ENCODE results near the gene LYAR. TPM values are rescaled to one million over a fixed set of nuclear protein-coding genes. Genes with fewer than 3 reads are reported as not detected.

Gene LYAR
- total RNA-seq, 2 donors from 2014 or later = 9.0 to 19.1 TPM

GRCh38 chr4:4328840-4329239 is 38.9 kb upstream of the LYAR start:
- Histone ChIP-seq H3K4me3 (no peak overlapping the region), H3K27ac (no peak overlapping the region), H3K27me3 (replicated peaks; ENCODE audit: insufficient read depth) (no peaks in the 10 kb centered on the region), H3K9me3 (no peaks in the 10 kb centered on the region), H3K4me1 (replicated peaks) (no peaks in the 10 kb centered on the region), H3K36me3 (no peaks in the 10 kb centered on the region)
- intact Hi-C loops (cut with DNase I) = no loop called here
- 89% methylated on average over 4 of the region's 4 CpGs for WGBS
- TF ChIP-seq CTCF (IDR thresholded peaks at IDR 0.05) = no peak
- TF ChIP-seq POLR2AphosphoS5 (IDR thresholded peaks at IDR 0.05) = no peak
- no peak for TF ChIP-seq POLR2A (IDR thresholded peaks at IDR 0.05)
- DNase-seq (ENCODE audit: low spot score) = no peak

- intact Hi-C loops (cut with DNase I) = no loop called here
- H3K27ac ChIP-seq = no peak overlapping the region
- no peak overlapping the region for H3K4me3 ChIP-seq
- 96% methylated on average over 1 of the region's 1 CpG for WGBS
- H3K36me3 ChIP-seq = no peaks in the 10 kb centered on the region
- no peaks in the 10 kb centered on the region for H3K27me3 ChIP-seq (replicated peaks; ENCODE audit: insufficient read depth)
- no peaks in the 10 kb centered on the region for H3K4me1 ChIP-seq (replicated peaks)
- H3K9me3 ChIP-seq = no peaks in the 10 kb centered on the region
- no peak for DNase-seq (ENCODE audit: low spot score)
- TF ChIP-seq CTCF (IDR thresholded peaks at IDR 0.05) (no peak), POLR2A (IDR thresholded peaks at IDR 0.05) (no peak), POLR2AphosphoS5 (IDR thresholded peaks at IDR 0.05) (no peak)
Observed at GRCh38 chr4:4328206-4328605, 38.3 kb upstream of the LYAR start.

GRCh38 chr4:4327652-4328121 is 37.7 kb upstream of the LYAR start:
- H3K4me1 ChIP-seq (replicated peaks) = no peaks in the 10 kb centered on the region
- WGBS = 40% methylated on average over 19 of the region's 22 CpGs
- H3K27me3 ChIP-seq (replicated peaks; ENCODE audit: insufficient read depth) = no peaks in the 10 kb centered on the region
- no peak for DNase-seq (ENCODE audit: low spot score)
- no peak for TF ChIP-seq POLR2AphosphoS5 (IDR thresholded peaks at IDR 0.05)
- TF ChIP-seq CTCF (IDR thresholded peaks at IDR 0.05) = no peak
- no peak for TF ChIP-seq POLR2A (IDR thresholded peaks at IDR 0.05)
- no peak overlapping the region for H3K27ac ChIP-seq
- intact Hi-C loops (cut with DNase I) = no loop called here
- H3K36me3 ChIP-seq = no peaks in the 10 kb centered on the region
- H3K9me3 ChIP-seq = no peaks in the 10 kb centered on the region
- no peak overlapping the region for H3K4me3 ChIP-seq

DNA sequence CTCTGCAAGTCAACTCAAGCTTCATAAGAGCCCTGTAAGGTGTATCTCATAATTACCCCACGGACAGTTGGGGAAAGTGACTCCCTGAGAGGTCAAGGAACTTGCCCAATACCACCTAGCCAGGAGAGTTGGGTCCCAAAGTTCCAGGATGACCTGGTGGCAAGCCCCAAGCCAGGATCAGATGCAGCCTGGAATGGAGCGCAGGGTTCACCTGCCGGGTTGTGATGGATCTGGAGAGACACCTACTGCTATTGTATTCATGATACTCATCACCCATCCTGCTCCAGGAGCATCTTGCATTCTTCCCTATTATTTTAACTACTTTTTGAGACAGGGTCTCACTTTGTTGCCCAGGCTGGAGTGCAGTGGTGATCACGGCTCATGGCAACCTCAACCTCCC is 36.2 kb upstream of the LYAR start:
- WGBS = 94% methylated on average over 4 of the region's 4 CpGs
- Histone ChIP-seq H3K4me3 (no peak overlapping the region), H3K27ac (no peak overlapping the region), H3K36me3 (no peaks in the 10 kb centered on the region), H3K4me1 (replicated peaks) (no peaks in the 10 kb centered on the region), H3K9me3 (no peaks in the 10 kb centered on the region), H3K27me3 (replicated peaks; ENCODE audit: insufficient read depth) (no peaks in the 10 kb centered on the region)
- TF ChIP-seq CTCF (IDR thresholded peaks at IDR 0.05) (no peak), POLR2A (IDR thresholded peaks at IDR 0.05) (no peak), POLR2AphosphoS5 (IDR thresholded peaks at IDR 0.05) (no peak)
- no peak for DNase-seq (ENCODE audit: low spot score)
- intact Hi-C loops (cut with DNase I) = no loop called here

DNA sequence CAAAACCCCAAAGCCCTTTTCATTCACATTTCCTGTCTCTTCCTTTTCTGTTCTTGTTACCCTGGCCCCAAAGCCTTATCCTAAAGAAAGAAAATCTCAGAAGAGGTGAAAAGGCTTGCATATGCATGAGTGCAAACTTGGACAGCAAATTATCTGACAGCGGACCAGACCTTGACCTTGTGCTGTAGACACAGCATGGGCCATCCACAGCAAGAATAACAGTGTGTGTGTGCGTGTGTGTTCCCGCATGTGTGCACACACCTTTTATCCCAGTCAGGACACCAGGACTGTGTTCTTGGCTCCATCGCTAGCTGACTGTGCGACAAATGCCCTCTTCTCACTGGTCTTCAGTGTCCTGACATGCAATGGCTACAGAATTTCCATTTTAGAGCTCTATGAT is 35.4 kb upstream of the LYAR start:
- no peaks in the 10 kb centered on the region for H3K4me1 ChIP-seq (replicated peaks)
- intact Hi-C loops (cut with DNase I) = no loop called here
- no peak for DNase-seq (ENCODE audit: low spot score)
- no peaks in the 10 kb centered on the region for H3K27me3 ChIP-seq (replicated peaks; ENCODE audit: insufficient read depth)
- H3K36me3 ChIP-seq = no peaks in the 10 kb centered on the region
- TF ChIP-seq POLR2A (IDR thresholded peaks at IDR 0.05) (no peak), POLR2AphosphoS5 (IDR thresholded peaks at IDR 0.05) (no peak), CTCF (IDR thresholded peaks at IDR 0.05) (no peak)
- H3K27ac ChIP-seq = no peak overlapping the region
- H3K9me3 ChIP-seq = no peaks in the 10 kb centered on the region
- 94% methylated on average over 5 of the region's 5 CpGs for WGBS
- H3K4me3 ChIP-seq = no peak overlapping the region
